Sigmoid colon (tissue), 7 donors: Measurements from ENCODE around the gene COL4A6. TPM values are rescaled to one million over a fixed set of nuclear protein-coding genes. Genes with fewer than 3 reads are reported as not detected.

ENCODE experiments used
- DNase-seq: peaks from one replicate; pipeline ENCODE4 v3.0.0-alpha.2; 2019
- H3K27ac ChIP-seq, 4 donors: fragments of 200-600 bp; sonication (generic); one replicate each; pipeline ENCODE4 v1.5.1; 2016 to 2019; ENCODE audit warnings: mild to moderate bottlenecking in 1 of 4
- H3K27me3 ChIP-seq, 3 donors: fragments of 200-600 bp; sonication (generic); one replicate each; pipeline ENCODE4 v1.5.1; 2019; ENCODE audit warnings: mild to moderate bottlenecking in 1 of 3
- H3K36me3 ChIP-seq, 4 donors: fragments of 200-600 bp; sonication (generic); one replicate each; pipeline ENCODE4 v1.5.1; 2016 to 2019
- H3K4me1 ChIP-seq, 4 donors: fragments of 200-600 bp; sonication (generic); one replicate each; pipeline ENCODE4 v1.5.1; 2017 to 2019
- H3K4me3 ChIP-seq, 4 donors: fragments of 200-600 bp; sonication (generic); one replicate each; pipeline ENCODE4 v1.5.1; 2017 to 2019; ENCODE audit warnings: mild to moderate bottlenecking in 2 of 4, moderate library complexity in 1 of 4
- H3K9me3 ChIP-seq, 4 donors: fragments of 200-600 bp in 3 of 4; sonication (generic) in 3 of 4; one replicate each; pipeline versions ENCODE4 v1.5.1 to v1.6.1; 2013 to 2019
- EP300 ChIP-seq, 4 donors: sonication (generic); formaldehyde crosslinking; IDR thresholded peaks; one replicate each; pipeline ENCODE4 v1.6.1; 2017; ENCODE audit warnings: antibody characterized with exemption in 4 of 4
- POLR2A ChIP-seq, 2 donors: fragments of 450-650 bp; IDR thresholded peaks; one replicate each; pipeline ENCODE4 v1.6.1; 2016; ENCODE audit warnings: antibody characterized with exemption in 2 of 2, mild to moderate bottlenecking in 2 of 2, moderate library complexity in 2 of 2
- POLR2AphosphoS5 ChIP-seq, 4 donors: sonication (generic); formaldehyde crosslinking; IDR thresholded peaks; one replicate each; pipeline ENCODE4 v1.6.1; 2017; ENCODE audit warnings: antibody characterized with exemption in 4 of 4
- WGBS, 2 donors: extraction: QIAGEN DNeasy Blood & Tissue Kit; methylation state at CpG; one replicate each; pipeline ENCODE4 v1.1.7; 2013; 5-methylcytosine and 5-hydroxymethylcytosine counted together
- intact Hi-C: fragments of 100-400 bp; cut with DNase I; formaldehyde crosslinking; loops from one replicate; pipeline ENCODE4 v1.15.1; 2023
- polyA plus RNA-seq, 3 donors: library from polyadenylated mRNA; stranded (reverse); fragments of 200-250 nt; gene quantifications; one replicate each; pipeline ENCODE4 v1.2.3, GENCODE V29; 2013
- total RNA-seq, 4 donors: library from RNA; depleted of rRNA; stranded (reverse); fragments of >200 nt; gene quantifications; one replicate each; pipeline ENCODE4 v1.1.0, GENCODE V29; 2016
- TF ChIP-seq, protein P1 (sequence below), 4 experiments: fragments of 450-650 bp in 3 of 4; fragments of 200-600 bp in 1 of 4; IDR thresholded peaks; one replicate each; pipeline ENCODE4 v1.5.1; 2016 to 2019; ENCODE audit warnings: antibody characterized with exemption in 4 of 4, mild to moderate bottlenecking in 3 of 4, moderate library complexity in 2 of 4
- donor health status: healthy with polysubstance abuse.
- donor health status: Bipolar disorder and iron deficiency.
- donor health status: healthy.

The COL4A6 gene
- total and polyA plus RNA-seq, 7 donors: 0.16 to 3.0 (median 0.36) TPM

DNA sequence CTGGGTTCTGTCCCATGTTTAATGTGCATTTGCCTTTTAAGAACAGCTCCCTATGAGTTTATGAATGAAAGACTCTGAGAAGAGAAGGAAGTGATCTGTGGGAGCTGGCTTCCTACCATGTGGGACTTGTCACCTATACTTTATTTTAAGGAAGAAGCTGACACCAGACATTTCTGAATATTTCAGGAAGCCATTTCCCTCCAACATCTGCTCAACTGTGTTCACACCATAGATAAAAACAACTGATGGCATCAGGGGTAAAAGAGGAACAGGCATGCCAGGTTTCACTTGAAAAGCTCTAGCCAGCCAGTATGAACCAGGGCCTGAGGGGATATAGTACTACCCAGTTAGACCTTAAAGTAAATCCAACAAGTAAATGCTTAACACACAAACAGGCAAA is 116.0 kb downstream of the COL4A6 start:
- DNase-seq: no peak
- intact Hi-C loops: no loop called here
- no peaks in the 10 kb centered on the region for H3K9me3 ChIP-seq

DNA sequence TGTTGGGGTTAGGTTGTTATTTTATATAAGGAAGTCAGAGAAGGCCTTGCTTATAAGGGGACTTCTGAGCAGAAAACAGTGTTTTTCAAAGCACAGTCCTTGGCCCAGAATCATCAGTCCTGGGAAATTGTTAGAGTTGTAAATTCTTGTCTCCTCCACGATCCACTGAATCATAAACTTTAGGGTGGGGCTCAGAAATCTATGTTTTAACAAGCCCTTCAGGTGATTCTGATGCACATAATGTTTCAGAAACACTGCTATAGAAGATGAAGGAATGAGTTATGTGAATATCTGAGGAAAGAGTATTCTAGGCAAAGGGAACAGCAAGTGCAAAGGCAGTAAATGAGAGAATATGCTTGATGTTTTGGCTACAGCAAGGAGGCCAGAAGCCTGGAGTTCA is 121.8 kb downstream of the COL4A6 start:
- intact Hi-C loops: no loop called here
- Histone ChIP-seq H3K36me3 (no peaks in the 10 kb centered on the region), H3K9me3 (no peaks in the 10 kb centered on the region), H3K4me1 (no peaks in the 10 kb centered on the region), H3K27ac (no peak overlapping the region), H3K4me3 (no peak overlapping the region), H3K27me3 (no peaks in the 10 kb centered on the region)
- TF ChIP-seq, protein P1, sequence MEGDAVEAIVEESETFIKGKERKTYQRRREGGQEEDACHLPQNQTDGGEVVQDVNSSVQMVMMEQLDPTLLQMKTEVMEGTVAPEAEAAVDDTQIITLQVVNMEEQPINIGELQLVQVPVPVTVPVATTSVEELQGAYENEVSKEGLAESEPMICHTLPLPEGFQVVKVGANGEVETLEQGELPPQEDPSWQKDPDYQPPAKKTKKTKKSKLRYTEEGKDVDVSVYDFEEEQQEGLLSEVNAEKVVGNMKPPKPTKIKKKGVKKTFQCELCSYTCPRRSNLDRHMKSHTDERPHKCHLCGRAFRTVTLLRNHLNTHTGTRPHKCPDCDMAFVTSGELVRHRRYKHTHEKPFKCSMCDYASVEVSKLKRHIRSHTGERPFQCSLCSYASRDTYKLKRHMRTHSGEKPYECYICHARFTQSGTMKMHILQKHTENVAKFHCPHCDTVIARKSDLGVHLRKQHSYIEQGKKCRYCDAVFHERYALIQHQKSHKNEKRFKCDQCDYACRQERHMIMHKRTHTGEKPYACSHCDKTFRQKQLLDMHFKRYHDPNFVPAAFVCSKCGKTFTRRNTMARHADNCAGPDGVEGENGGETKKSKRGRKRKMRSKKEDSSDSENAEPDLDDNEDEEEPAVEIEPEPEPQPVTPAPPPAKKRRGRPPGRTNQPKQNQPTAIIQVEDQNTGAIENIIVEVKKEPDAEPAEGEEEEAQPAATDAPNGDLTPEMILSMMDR (IDR thresholded peaks at IDR 0.05): no peak
- TF ChIP-seq EP300 (IDR thresholded peaks at IDR 0.05) (no peak), POLR2AphosphoS5 (IDR thresholded peaks at IDR 0.05) (no peak), POLR2A (IDR thresholded peaks at IDR 0.05) (no peak)
- WGBS, 2 donors: 14 to 62% methylated on average over 1 of the region's 1 CpG
- no peak for DNase-seq

More for the DNA sequence above, 116.0 kb downstream of the COL4A6 start:
- no peaks in the 10 kb centered on the region for H3K27me3 ChIP-seq
- no peaks in the 10 kb centered on the region for H3K36me3 ChIP-seq
- H3K4me1 ChIP-seq: no peaks in the 10 kb centered on the region
- peak overlapping the region in 1 of 4 donors; percentile 14 for H3K27ac ChIP-seq
- H3K4me3 ChIP-seq: no peak overlapping the region
- TF ChIP-seq POLR2AphosphoS5 (IDR thresholded peaks at IDR 0.05) (no peak), EP300 (IDR thresholded peaks at IDR 0.05) (no peak), POLR2A (IDR thresholded peaks at IDR 0.05) (no peak)
- TF ChIP-seq, protein P1 (IDR thresholded peaks at IDR 0.05): no peak

DNA sequence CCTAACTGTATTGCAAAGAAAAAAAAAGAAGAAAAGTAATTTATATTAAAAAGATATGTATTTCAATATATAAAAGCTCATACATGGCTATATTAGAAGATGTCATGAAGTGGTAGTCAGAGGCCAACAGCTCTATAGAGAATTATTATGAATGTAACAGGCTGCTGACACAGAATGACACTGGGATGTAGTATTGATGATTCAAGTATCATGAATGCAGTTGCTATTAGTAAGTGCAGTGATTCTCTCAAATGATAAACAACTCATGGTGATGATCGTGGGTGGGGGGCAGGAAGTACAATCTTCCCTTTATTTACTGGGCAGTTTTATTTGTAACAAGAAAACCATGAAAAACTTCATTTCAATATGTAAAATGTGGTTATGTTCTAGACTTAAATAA is 124.6 kb downstream of the COL4A6 start:
- no peaks in the 10 kb centered on the region for H3K27me3 ChIP-seq
- no peaks in the 10 kb centered on the region for H3K36me3 ChIP-seq
- no peaks in the 10 kb centered on the region for H3K4me1 ChIP-seq
- H3K4me3 ChIP-seq: no peak overlapping the region
- H3K27ac ChIP-seq: no peak overlapping the region
- 64 to 88% methylated on average over 1 of the region's 1 CpG for WGBS, 2 donors
- TF ChIP-seq POLR2AphosphoS5 (IDR thresholded peaks at IDR 0.05): no peak
- TF ChIP-seq, protein P1 (IDR thresholded peaks at IDR 0.05): no peak
- TF ChIP-seq POLR2A (IDR thresholded peaks at IDR 0.05): no peak
- TF ChIP-seq EP300 (IDR thresholded peaks at IDR 0.05): no peak
- no peak for DNase-seq
- intact Hi-C loops: no loop called here
- no peaks in the 10 kb centered on the region for H3K9me3 ChIP-seq

DNA sequence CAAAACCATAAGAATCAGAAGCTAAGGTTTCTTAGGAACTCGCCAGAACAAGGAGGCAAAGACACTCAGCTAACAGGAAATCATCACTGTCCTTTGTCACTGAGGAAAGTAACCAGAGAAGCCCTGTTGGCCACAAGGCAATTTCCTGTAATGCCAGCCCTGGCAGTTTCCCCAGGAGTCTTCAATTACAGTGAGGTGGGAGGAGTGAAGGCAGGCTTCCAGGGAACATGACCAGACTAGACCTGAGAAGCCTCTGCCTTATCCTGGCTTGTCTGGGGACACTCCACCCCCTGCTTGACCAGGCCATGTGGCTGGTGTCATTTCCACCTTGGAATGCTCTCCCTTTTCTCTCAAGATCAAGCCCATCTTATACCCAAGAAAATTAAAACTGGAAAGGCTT is 125.3 kb downstream of the COL4A6 start:
- WGBS, 2 donors: 70 to 82% methylated on average over 1 of the region's 1 CpG
- H3K36me3 ChIP-seq: no peaks in the 10 kb centered on the region
- no peaks in the 10 kb centered on the region for H3K27me3 ChIP-seq
- H3K9me3 ChIP-seq: no peaks in the 10 kb centered on the region
- DNase-seq: no peak
- intact Hi-C loops: no loop called here
- TF ChIP-seq, protein P1 (IDR thresholded peaks at IDR 0.05): no peak
- H3K4me1 ChIP-seq: no peaks in the 10 kb centered on the region
- H3K27ac ChIP-seq: peak overlapping the region in 1 of 4 donors; percentile 46
- no peak overlapping the region for H3K4me3 ChIP-seq

DNA sequence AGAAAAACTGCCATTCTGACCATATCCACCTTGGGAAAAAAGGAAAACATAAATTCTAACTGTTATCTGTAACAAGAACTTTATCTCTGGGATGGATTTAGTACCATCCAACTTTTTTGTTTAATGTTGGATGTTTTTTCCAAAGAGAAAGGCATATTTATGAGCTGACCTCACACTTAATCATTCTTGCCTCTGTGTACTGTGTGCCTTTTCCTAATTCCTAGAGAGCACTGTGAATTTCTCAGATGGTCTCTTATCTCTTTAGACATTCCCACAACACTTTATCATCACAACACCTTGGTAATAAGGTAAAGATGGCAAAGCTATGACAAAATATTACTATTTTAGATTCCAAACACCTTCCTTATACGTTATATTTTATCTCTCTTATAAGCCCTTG is 126.2 kb downstream of the COL4A6 start:
- no peaks in the 10 kb centered on the region for H3K9me3 ChIP-seq
- intact Hi-C loops: no loop called here
- peak overlapping the region in 1 of 4 donors; percentile 46 for H3K27ac ChIP-seq
- H3K4me3 ChIP-seq: no peak overlapping the region
- no peaks in the 10 kb centered on the region for H3K4me1 ChIP-seq
- no peak for TF ChIP-seq EP300 (IDR thresholded peaks at IDR 0.05)
- TF ChIP-seq POLR2A (IDR thresholded peaks at IDR 0.05): no peak
- no peak for TF ChIP-seq POLR2AphosphoS5 (IDR thresholded peaks at IDR 0.05)
- TF ChIP-seq, protein P1 (IDR thresholded peaks at IDR 0.05): no peak
- H3K36me3 ChIP-seq: no peaks in the 10 kb centered on the region
- 71 to 80% methylated on average over 1 of the region's 1 CpG for WGBS, 2 donors
- DNase-seq: no peak
- H3K27me3 ChIP-seq: no peaks in the 10 kb centered on the region
